ENCODE measurements around the gene UBE2I.

GRCh38 chr16:1298406-1298805, 11.0 kb upstream of the UBE2I start:
- TF ChIP-seq CTCF (conservative IDR thresholded peaks at IDR 0.05; ENCODE audit: low read depth, low read length) (no peak), EZH2 (IDR thresholded peaks at IDR 0.05; ENCODE audit: borderline replicate concordance, low read depth, low read length, poor library complexity, severe bottlenecking) (no peak)

All from A673 (cell line).